Measurements from ENCODE around the gene MMP28.

Gene MMP28

GRCh38 chr17:35742896-35743477, 52.5 kb downstream of the MMP28 start:
- H3K27me3 ChIP-seq (ENCODE audit: insufficient read depth, insufficient read length): no peaks in the 10 kb centered on the region
- no peak overlapping the region for H3K9ac ChIP-seq (ENCODE audit: insufficient read length, low read depth)
- H3K4me1 ChIP-seq (ENCODE audit: insufficient read depth, insufficient read length): peaks cover 5% of the 10 kb centered on the region
- no peaks in the 10 kb centered on the region for H3K9me3 ChIP-seq (ENCODE audit: insufficient read depth, low read length)
- TF ChIP-seq YY1 (IDR thresholded peaks at IDR 0.05; ENCODE audit: insufficient read depth, insufficient read length) (no peak), ZNF274 (IDR thresholded peaks at IDR 0.05; ENCODE audit: low read depth, low read length) (no peak), SUZ12 (IDR thresholded peaks at IDR 0.05; ENCODE audit: extremely low read depth, insufficient read depth, insufficient read length) (no peak)
- DNase-seq (ENCODE audit: low read depth, low spot score): no peak
- peaks cover 12% of the 10 kb centered on the region for H3K36me3 ChIP-seq (ENCODE audit: insufficient read depth, insufficient read length, low read length)
- H3K4me3 ChIP-seq (ENCODE audit: insufficient read length, low read depth): no peak overlapping the region

DNA sequence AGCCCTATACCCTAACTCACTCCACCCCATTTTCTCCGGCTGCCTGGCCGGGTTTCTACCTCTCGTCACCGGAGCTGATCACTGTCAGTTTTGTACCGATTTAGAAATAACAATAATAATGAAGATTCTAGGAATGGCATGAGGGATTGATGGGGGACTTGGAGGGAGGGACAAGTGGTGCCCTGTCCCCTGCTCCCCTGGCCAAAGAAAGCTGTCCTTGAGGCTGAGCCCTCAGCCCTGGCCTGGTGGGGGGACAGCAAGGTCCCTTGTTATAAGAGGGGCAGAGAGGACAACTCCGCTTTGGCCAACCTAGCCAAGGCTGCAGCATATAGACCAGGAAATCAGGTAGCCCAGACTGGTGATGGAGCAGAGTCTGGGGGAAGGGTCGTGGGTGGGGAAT, 52.9 kb downstream of the MMP28 start:
- TF ChIP-seq SUZ12 (IDR thresholded peaks at IDR 0.05; ENCODE audit: extremely low read depth, insufficient read depth, insufficient read length) (no peak), YY1 (IDR thresholded peaks at IDR 0.05; ENCODE audit: insufficient read depth, insufficient read length) (no peak), ZNF274 (IDR thresholded peaks at IDR 0.05; ENCODE audit: low read depth, low read length) (no peak)
- DNase-seq (ENCODE audit: low read depth, low spot score): no peak
- H3K4me3 ChIP-seq (ENCODE audit: insufficient read length, low read depth): no peak overlapping the region
- H3K36me3 ChIP-seq (ENCODE audit: insufficient read depth, insufficient read length, low read length): peaks cover 15% of the 10 kb centered on the region
- no peaks in the 10 kb centered on the region for H3K27me3 ChIP-seq (ENCODE audit: insufficient read depth, insufficient read length)
- H3K4me1 ChIP-seq (ENCODE audit: insufficient read depth, insufficient read length): peaks cover 2% of the 10 kb centered on the region
- H3K9me3 ChIP-seq (ENCODE audit: insufficient read depth, low read length): no peaks in the 10 kb centered on the region
- H3K9ac ChIP-seq (ENCODE audit: insufficient read length, low read depth): no peak overlapping the region

DNA sequence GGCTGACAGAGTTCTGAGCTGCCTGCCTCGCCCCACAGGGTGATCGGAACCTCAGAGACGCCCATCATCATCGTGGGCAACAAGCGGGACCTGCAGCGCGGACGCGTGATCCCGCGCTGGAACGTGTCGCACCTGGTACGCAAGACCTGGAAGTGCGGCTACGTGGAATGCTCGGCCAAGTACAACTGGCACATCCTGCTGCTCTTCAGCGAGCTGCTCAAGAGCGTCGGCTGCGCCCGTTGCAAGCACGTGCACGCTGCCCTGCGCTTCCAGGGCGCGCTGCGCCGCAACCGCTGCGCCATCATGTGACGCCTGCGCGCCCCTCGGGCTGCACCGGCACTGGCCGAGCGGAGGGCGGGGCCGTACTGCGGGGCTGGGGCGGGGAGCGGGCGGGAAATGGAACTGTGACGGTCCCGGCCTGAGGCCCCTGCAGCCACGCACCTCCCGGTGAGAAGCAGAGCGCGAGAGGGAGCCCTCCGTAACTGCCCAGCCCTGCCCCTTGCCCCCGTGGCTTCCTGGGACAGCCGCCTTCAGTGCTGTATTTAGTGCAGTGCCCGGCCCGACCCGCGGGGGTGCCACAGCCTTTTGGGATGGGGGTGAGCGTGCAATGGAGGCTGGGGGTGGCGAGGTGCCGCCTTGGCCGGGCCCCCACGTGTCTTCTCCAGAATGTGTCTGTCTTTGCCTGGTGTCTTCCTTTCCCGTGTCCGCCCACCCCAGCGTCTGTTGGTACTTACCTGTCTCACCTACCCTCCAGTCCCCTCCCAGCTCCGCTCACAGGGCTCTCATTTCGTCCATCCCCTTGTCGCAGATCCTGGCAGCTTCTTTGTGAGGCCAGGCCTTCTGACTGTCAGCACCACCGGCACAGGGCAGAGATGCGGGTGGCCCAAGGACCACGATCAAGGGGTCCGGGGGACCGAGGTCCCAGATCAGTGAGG, 54.2 kb downstream of the MMP28 start:
- H3K9ac ChIP-seq (ENCODE audit: insufficient read length, low read depth): no peak overlapping the region
- no peak for DNase-seq (ENCODE audit: low read depth, low spot score)
- TF ChIP-seq YY1 (IDR thresholded peaks at IDR 0.05; ENCODE audit: insufficient read depth, insufficient read length): no peak
- TF ChIP-seq ZNF274 (IDR thresholded peaks at IDR 0.05; ENCODE audit: low read depth, low read length): no peak
- no peak for TF ChIP-seq SUZ12 (IDR thresholded peaks at IDR 0.05; ENCODE audit: extremely low read depth, insufficient read depth, insufficient read length)
- no peaks in the 10 kb centered on the region for H3K9me3 ChIP-seq (ENCODE audit: insufficient read depth, low read length)
- peaks cover 23% of the 10 kb centered on the region for H3K36me3 ChIP-seq (ENCODE audit: insufficient read depth, insufficient read length, low read length)
- H3K27me3 ChIP-seq (ENCODE audit: insufficient read depth, insufficient read length): no peaks in the 10 kb centered on the region
- H3K4me1 ChIP-seq (ENCODE audit: insufficient read depth, insufficient read length): peaks cover 2% of the 10 kb centered on the region
- H3K4me3 ChIP-seq (ENCODE audit: insufficient read length, low read depth): no peak overlapping the region

- DNase-seq (ENCODE audit: low read depth, low spot score): no peak
- Histone ChIP-seq H3K27me3 (ENCODE audit: insufficient read depth, insufficient read length) (no peaks in the 10 kb centered on the region), H3K9me3 (ENCODE audit: insufficient read depth, low read length) (no peaks in the 10 kb centered on the region), H3K4me1 (ENCODE audit: insufficient read depth, insufficient read length) (peaks cover 2% of the 10 kb centered on the region), H3K4me3 (ENCODE audit: insufficient read length, low read depth) (no peak overlapping the region), H3K36me3 (ENCODE audit: insufficient read depth, insufficient read length, low read length) (peaks cover 28% of the 10 kb centered on the region), H3K9ac (ENCODE audit: insufficient read length, low read depth) (no peak overlapping the region)
- TF ChIP-seq YY1 (IDR thresholded peaks at IDR 0.05; ENCODE audit: insufficient read depth, insufficient read length) (no peak), ZNF274 (IDR thresholded peaks at IDR 0.05; ENCODE audit: low read depth, low read length) (no peak), SUZ12 (IDR thresholded peaks at IDR 0.05; ENCODE audit: extremely low read depth, insufficient read depth, insufficient read length) (no peak)
Observed at GRCh38 chr17:35740216-35740615, 55.2 kb downstream of the MMP28 start.

- Histone ChIP-seq H3K9me3 (ENCODE audit: insufficient read depth, low read length) (no peaks in the 10 kb centered on the region), H3K4me3 (ENCODE audit: insufficient read length, low read depth) (no peak overlapping the region), H3K36me3 (ENCODE audit: insufficient read depth, insufficient read length, low read length) (peaks cover 40% of the 10 kb centered on the region), H3K27me3 (ENCODE audit: insufficient read depth, insufficient read length) (no peaks in the 10 kb centered on the region), H3K9ac (ENCODE audit: insufficient read length, low read depth) (no peak overlapping the region), H3K4me1 (ENCODE audit: insufficient read depth, insufficient read length) (peaks cover 2% of the 10 kb centered on the region)
- TF ChIP-seq SUZ12 (IDR thresholded peaks at IDR 0.05; ENCODE audit: extremely low read depth, insufficient read depth, insufficient read length) (no peak), ZNF274 (IDR thresholded peaks at IDR 0.05; ENCODE audit: low read depth, low read length) (no peak)
- DNase-seq (ENCODE audit: low read depth, low spot score): no peak
Observed at GRCh38 chr17:35738519-35739133, 56.8 kb downstream of the MMP28 start.

DNA sequence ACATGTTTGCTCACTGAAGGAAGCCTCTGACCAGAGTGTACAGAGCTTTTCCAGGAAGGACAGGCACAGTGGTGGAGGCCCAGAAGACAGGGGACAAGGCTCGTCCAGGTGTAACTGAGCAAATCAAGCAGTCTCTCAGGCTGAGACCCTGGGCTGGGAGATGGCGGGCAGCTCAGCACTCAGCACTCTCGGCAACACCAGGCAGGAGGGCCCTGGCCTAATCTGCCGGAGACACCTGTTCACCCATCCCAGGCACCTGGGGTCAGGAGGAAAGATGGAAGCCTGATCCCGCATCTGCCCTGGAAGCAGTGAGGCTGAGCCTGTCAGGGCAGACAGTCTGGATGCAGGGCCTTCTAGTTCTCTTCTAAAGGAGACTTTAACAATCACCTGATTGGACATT, 59.2 kb downstream of the MMP28 start:
- Histone ChIP-seq H3K9me3 (ENCODE audit: insufficient read depth, low read length) (no peaks in the 10 kb centered on the region), H3K27me3 (ENCODE audit: insufficient read depth, insufficient read length) (no peaks in the 10 kb centered on the region), H3K9ac (ENCODE audit: insufficient read length, low read depth) (no peak overlapping the region), H3K4me3 (ENCODE audit: insufficient read length, low read depth) (no peak overlapping the region), H3K36me3 (ENCODE audit: insufficient read depth, insufficient read length, low read length) (peaks cover 48% of the 10 kb centered on the region), H3K4me1 (ENCODE audit: insufficient read depth, insufficient read length) (peaks cover 3% of the 10 kb centered on the region)
- DNase-seq (ENCODE audit: low read depth, low spot score): no peak
- TF ChIP-seq ZNF274 (IDR thresholded peaks at IDR 0.05; ENCODE audit: low read depth, low read length) (no peak), SUZ12 (IDR thresholded peaks at IDR 0.05; ENCODE audit: extremely low read depth, insufficient read depth, insufficient read length) (no peak)

All from NT2/D1 (cell line).